Mammary epithelial cell (primary cell): ENCODE measurements around the gene NOD1.

Experiments
- EZH2 ChIP-seq: IDR thresholded peaks from 2 replicates; pipeline ENCODE4 v1.6.1; 2012; ENCODE audit warnings: low read length, inconsistent platforms, borderline replicate concordance
- TF ChIP-seq, protein P1 (sequence below), 2 donors: IDR thresholded peaks in 1 of 2; conservative IDR thresholded peaks in 1 of 2; 2 replicates each; pipeline ENCODE4 v1.5.1; 2011 to 2012; ENCODE audit warnings: inconsistent platforms in 2 of 2, low read length in 2 of 2, mild to moderate bottlenecking in 2 of 2, control low read depth in 1 of 2, low read depth in 1 of 2; ENCODE audit not compliant: insufficient read depth in 1 of 2; ENCODE audit errors: extremely low read depth in 1 of 2

GRCh38 chr7:30471205-30471604, 7.4 kb downstream of the NOD1 start:
- TF ChIP-seq, protein P1, sequence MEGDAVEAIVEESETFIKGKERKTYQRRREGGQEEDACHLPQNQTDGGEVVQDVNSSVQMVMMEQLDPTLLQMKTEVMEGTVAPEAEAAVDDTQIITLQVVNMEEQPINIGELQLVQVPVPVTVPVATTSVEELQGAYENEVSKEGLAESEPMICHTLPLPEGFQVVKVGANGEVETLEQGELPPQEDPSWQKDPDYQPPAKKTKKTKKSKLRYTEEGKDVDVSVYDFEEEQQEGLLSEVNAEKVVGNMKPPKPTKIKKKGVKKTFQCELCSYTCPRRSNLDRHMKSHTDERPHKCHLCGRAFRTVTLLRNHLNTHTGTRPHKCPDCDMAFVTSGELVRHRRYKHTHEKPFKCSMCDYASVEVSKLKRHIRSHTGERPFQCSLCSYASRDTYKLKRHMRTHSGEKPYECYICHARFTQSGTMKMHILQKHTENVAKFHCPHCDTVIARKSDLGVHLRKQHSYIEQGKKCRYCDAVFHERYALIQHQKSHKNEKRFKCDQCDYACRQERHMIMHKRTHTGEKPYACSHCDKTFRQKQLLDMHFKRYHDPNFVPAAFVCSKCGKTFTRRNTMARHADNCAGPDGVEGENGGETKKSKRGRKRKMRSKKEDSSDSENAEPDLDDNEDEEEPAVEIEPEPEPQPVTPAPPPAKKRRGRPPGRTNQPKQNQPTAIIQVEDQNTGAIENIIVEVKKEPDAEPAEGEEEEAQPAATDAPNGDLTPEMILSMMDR (conservative IDR thresholded peaks at IDR 0.05 in 1 of 2, IDR thresholded peaks at IDR 0.05 in 1 of 2; ENCODE audit: extremely low read depth in 1 of 2, insufficient read depth in 1 of 2, low read depth in 1 of 2, low read length in 2 of 2), result no peak
- no peak for TF ChIP-seq EZH2
